IMR-90 (cell line): ENCODE results near the gene SHC4. TPM values are rescaled to one million over a fixed set of nuclear protein-coding genes. Genes with fewer than 3 reads are reported as not detected.

Source experiments
- ATAC-seq: fragments of 200-7000 bp; cut with Tn5 transposase; 2 replicates; pipeline ENCODE4 v1.9.1; 2020; ENCODE audit warnings: low read depth, mild to moderate bottlenecking, moderate library complexity
- BruUV-seq: library from RNA; stranded (reverse); fragments of 400-500 nt; replicated peaks from 2 replicates; lab custom pipeline; 2021; lab: Mats Ljungman, UMichigan
- CTCF ChIA-PET: fragments of 300-600 bp; formaldehyde crosslinking; extraction: SDS; loops from one replicate; lab custom pipeline; 2021; ENCODE audit warnings: antibody characterized with exemption; lab: Yijun Ruan, JAX
- POLR2A ChIA-PET: fragments of 300-600 bp; sonication (Branson Sonifier 250); formaldehyde crosslinking; loops from one replicate; lab custom pipeline; 2022; ENCODE audit warnings: antibody characterized with exemption; ENCODE audit not compliant: unreplicated experiment; lab: Charles Lee
- DNase-seq: peaks from one replicate; pipeline ENCODE4 v3.0.0; 2013
- H2AFZ ChIP-seq: replicated peaks from 2 replicates; pipeline ENCODE3; 2013; ENCODE audit warnings: low read length, mild to moderate bottlenecking; ENCODE audit not compliant: poor library complexity
- H2AK5ac ChIP-seq: 2 replicates; pipeline ENCODE4 v1.6.1; 2013; ENCODE audit warnings: low read depth, low read length, inconsistent platforms
- H2AK9ac ChIP-seq: replicated peaks from 2 replicates; pipeline ENCODE3; 2013; ENCODE audit warnings: mild to moderate bottlenecking, low read depth, low read length, moderate library complexity; ENCODE audit not compliant: poor library complexity
- H2BK120ac ChIP-seq: 2 replicates; pipeline ENCODE4 v1.6.1; 2013; ENCODE audit warnings: low read depth, low read length, inconsistent platforms
- H2BK15ac ChIP-seq: 3 replicates; pipeline ENCODE4 v1.6.1; 2013; ENCODE audit warnings: low read depth, low read length, inconsistent platforms
- H2BK20ac ChIP-seq: 2 replicates; pipeline ENCODE4 v1.6.1; 2013; ENCODE audit warnings: low read depth, mild to moderate bottlenecking, inconsistent platforms, low read length, moderate library complexity
- H2BK5ac ChIP-seq: 2 replicates; pipeline ENCODE4 v1.6.1; 2013; ENCODE audit warnings: mild to moderate bottlenecking, low read depth, low read length, inconsistent platforms; ENCODE audit not compliant: poor library complexity, severe bottlenecking
- H3K14ac ChIP-seq: replicated peaks from 2 replicates; pipeline ENCODE4 v1.6.1; 2013; ENCODE audit warnings: low read depth, low read length, inconsistent platforms
- H3K18ac ChIP-seq: 2 replicates; pipeline ENCODE4 v1.6.1; 2013; ENCODE audit warnings: low read depth, low read length, control low read depth
- H3K23ac ChIP-seq: 2 replicates; pipeline ENCODE4 v1.6.1; 2013; ENCODE audit warnings: low read depth, low read length, inconsistent platforms
- H3K27ac ChIP-seq: 2 replicates; pipeline ENCODE4 v1.5.1; 2013; ENCODE audit warnings: mild to moderate bottlenecking, control low read depth, low read length; ENCODE audit not compliant: insufficient read depth
- H3K27me3 ChIP-seq: 2 replicates; pipeline ENCODE4 v1.6.1; 2013; ENCODE audit warnings: low read length; ENCODE audit not compliant: control insufficient read depth, insufficient read depth
- H3K36me3 ChIP-seq: 2 replicates; pipeline ENCODE4 v1.6.1; 2013; ENCODE audit warnings: low read length, mixed read lengths; ENCODE audit not compliant: control insufficient read depth, insufficient read depth
- H3K4ac ChIP-seq: 2 replicates; pipeline ENCODE4 v1.6.1; 2013; ENCODE audit warnings: low read depth, low read length, inconsistent platforms
- H3K4me1 ChIP-seq: 2 replicates; pipeline ENCODE4 v1.6.1; 2013; ENCODE audit warnings: low read length, mixed read lengths; ENCODE audit not compliant: control insufficient read depth, insufficient read depth
- H3K4me2 ChIP-seq: 2 replicates; pipeline ENCODE4 v1.6.1; 2013; ENCODE audit warnings: low read depth, mild to moderate bottlenecking, control low read depth, low read length, moderate library complexity
- H3K4me3 ChIP-seq: 2 replicates; pipeline ENCODE4 v1.5.1; 2013; ENCODE audit warnings: low read depth, mild to moderate bottlenecking, control low read depth, low read length, moderate library complexity; ENCODE audit not compliant: insufficient read depth
- H3K56ac ChIP-seq: 2 replicates; pipeline ENCODE4 v1.6.1; 2013; ENCODE audit warnings: low read length, inconsistent platforms; ENCODE audit not compliant: insufficient read depth; ENCODE audit errors: extremely low read depth
- H3K79me1 ChIP-seq, 2 experiments: 2 replicates each; pipeline ENCODE4 v1.6.1; 2013; ENCODE audit warnings: low read length in 2 of 2, inconsistent platforms in 1 of 2, low read depth in 1 of 2
- H3K9ac ChIP-seq: 2 replicates; pipeline ENCODE4 v1.6.1; 2013; ENCODE audit warnings: low read depth, low read length, control low read depth
- H3K9me1 ChIP-seq: 2 replicates; pipeline ENCODE4 v1.6.1; 2013; ENCODE audit warnings: low read length, inconsistent platforms; ENCODE audit not compliant: insufficient read depth
- H3K9me3 ChIP-seq: 2 replicates; pipeline ENCODE4 v1.6.1; 2013; ENCODE audit warnings: low read length; ENCODE audit not compliant: control insufficient read depth, insufficient read depth
- H4K20me1 ChIP-seq: 2 replicates; pipeline ENCODE4 v1.6.1; 2013; ENCODE audit warnings: low read length, inconsistent platforms; ENCODE audit not compliant: insufficient read depth
- H4K5ac ChIP-seq: 2 replicates; pipeline ENCODE4 v1.6.1; 2013; ENCODE audit warnings: mild to moderate bottlenecking, low read depth, low read length, control low read depth
- H4K8ac ChIP-seq, 2 experiments: 2 replicates each; pipeline ENCODE4 v1.6.1; 2013; ENCODE audit warnings: low read depth in 2 of 2, low read length in 2 of 2, control low read depth in 1 of 2, inconsistent platforms in 1 of 2
- H4K91ac ChIP-seq: 2 replicates; pipeline ENCODE4 v1.6.1; 2013; ENCODE audit warnings: low read depth, low read length, inconsistent platforms; ENCODE audit not compliant: insufficient read depth
- BHLHE40 ChIP-seq: fragments of 150-350 bp; IDR thresholded peaks from 2 replicates; pipeline ENCODE4 v1.6.1; 2016; ENCODE audit warnings: mild to moderate bottlenecking, low read depth, low read length
- CEBPB ChIP-seq: IDR thresholded peaks from 2 replicates; pipeline ENCODE4 v1.6.1; 2012; ENCODE audit warnings: low read depth, low read length, improper control_type of control experiment
- CHD1 ChIP-seq: IDR thresholded peaks from 2 replicates; pipeline ENCODE4 v1.6.1; 2012; ENCODE audit warnings: low read depth, low read length, improper control_type of control experiment
- CTCF ChIP-seq: conservative IDR thresholded peaks from 2 replicates; pipeline ENCODE4 v1.5.1; 2012; ENCODE audit warnings: mild to moderate bottlenecking, low read depth, low read length, improper control_type of control experiment
- ELK1 ChIP-seq: fragments of 150-350 bp; IDR thresholded peaks from 2 replicates; pipeline ENCODE4 v1.6.1; 2016; ENCODE audit warnings: low read depth, mild to moderate bottlenecking, low read length, moderate library complexity, borderline replicate concordance
- FOS ChIP-seq: fragments of 150-350 bp; IDR thresholded peaks from 2 replicates; pipeline ENCODE4 v1.6.1; 2016; ENCODE audit warnings: low read depth, low read length
- MAFK ChIP-seq: IDR thresholded peaks from 2 replicates; pipeline ENCODE4 v1.6.1; 2012; ENCODE audit warnings: low read depth, low read length, improper control_type of control experiment
- MAZ ChIP-seq: IDR thresholded peaks from 2 replicates; pipeline ENCODE4 v1.6.1; 2012; ENCODE audit warnings: low read depth, mild to moderate bottlenecking, low read length, improper control_type of control experiment, moderate library complexity, borderline replicate concordance
- NFE2L2 ChIP-seq: fragments of 150-350 bp; IDR thresholded peaks from 2 replicates; pipeline ENCODE4 v1.6.1; 2016; ENCODE audit warnings: low read depth, mild to moderate bottlenecking, low read length
- POLR2A ChIP-seq: IDR thresholded peaks from 2 replicates; pipeline ENCODE4 v1.6.1; 2012; ENCODE audit warnings: mild to moderate bottlenecking, low read depth, low read length
- RCOR1 ChIP-seq: IDR thresholded peaks from 2 replicates; pipeline ENCODE4 v1.6.1; 2012; ENCODE audit warnings: mild to moderate bottlenecking, low read length, improper control_type of control experiment; ENCODE audit not compliant: insufficient replicate concordance
- RFX5 ChIP-seq: IDR thresholded peaks from 2 replicates; pipeline ENCODE4 v1.8.0; 2012; ENCODE audit warnings: low read depth, mild to moderate bottlenecking, low read length, moderate library complexity
- USF2 ChIP-seq: fragments of 150-350 bp; IDR thresholded peaks from 2 replicates; pipeline ENCODE4 v1.6.1; 2017; ENCODE audit warnings: mild to moderate bottlenecking, antibody characterized with exemption, low read length, low read depth
- WGBS, 2 experiments: methylation state at CpG; one replicate each; pipeline versions ENCODE4 v1.1.5 to v1.1.7; 2013; ENCODE audit warnings: missing lambda C conversion rate in 2 of 2; ENCODE audit not compliant: insufficient read length in 1 of 2; ENCODE audit errors: extremely low coverage in 2 of 2; 5-methylcytosine and 5-hydroxymethylcytosine counted together
- dilution Hi-C: fragments of 300-500 bp; cut with HindIII; formaldehyde crosslinking; loops from one replicate; pipeline ENCODE4 v1.14.3; 2018; ENCODE audit warnings: low sequenced_read_pairs; ENCODE audit not compliant: unreplicated experiment
- in situ Hi-C: fragments of 300-500 bp; cut with MboI; formaldehyde crosslinking; loops from 3 replicates; pipeline ENCODE4 v1.14.3; 2019; ENCODE audit warnings: low sequenced_read_pairs, inconsistent platforms, mixed read lengths
- intact Hi-C: fragments of 100-400 bp; cut with micrococcal nuclease; formaldehyde crosslinking; loops from 2 replicates; pipeline ENCODE4 v1.10.0; 2022
- polyA plus RNA-seq, 3 experiments: library from polyadenylated mRNA; depleted of rRNA; stranded (reverse); fragments of >200 nt; gene quantifications; 2 replicates each; pipeline ENCODE4 v1.2.3, GENCODE V29; 2012; ENCODE audit warnings: low replicate concordance in 1 of 3
- total RNA-seq: library from RNA; depleted of rRNA; stranded (reverse); fragments of >200 nt; gene quantifications from 2 replicates; pipeline ENCODE4 v1.2.3, GENCODE V29; 2012

Gene SHC4
- total and polyA plus RNA-seq, 2 of the 4 experiments (the other 2 are of a cell fraction) = 0.91 to 2.7 TPM

- H3K4me2 ChIP-seq = peak overlapping the region; percentile 3; the same call in 1 of the 2 replicates
- H3K79me1 ChIP-seq = peaks cover 6 to 13% of the 10 kb centered on the region in 2 experiments; a peak in 2 of 4 replicates
- DNase-seq (peak; percentile 93), ATAC-seq (peak; percentile 45)
- peak overlapping the region; percentile 60 for H3K4ac ChIP-seq
- ChIA-PET POLR2A (no interaction called here), CTCF (interaction anchor here (0.6 to 5.4 kb wide), 9 partner anchors 9 to 1179 kb away, joined by 3 to 36 read pairs (median 3); no protein-coding TSS in a partner anchor)
- H2BK5ac ChIP-seq = peak overlapping the region; percentile 30
- H3K23ac ChIP-seq = peak overlapping the region; percentile 37; the same call in 1 of the 2 replicates
- H2BK120ac ChIP-seq = peak overlapping the region; percentile 75
- WGBS, 2 experiments = no CpG with 5 or more reads among the region's 2 CpGs
- no peak overlapping the region for H3K4me3 ChIP-seq
- intact Hi-C loops (loop anchor here (10.0 kb wide), 1 partner anchor 252 kb away; no protein-coding TSS in a partner anchor), in situ Hi-C loops (loop anchor here (25.0 kb wide), 1 partner anchor 604 kb away; no protein-coding TSS in a partner anchor), dilution Hi-C loops (no loop called here)
- H2BK15ac ChIP-seq = peak overlapping the region; percentile 62; the same call in 1 of the 3 replicates
- no peak overlapping the region for H2AK9ac ChIP-seq
- no peak overlapping the region for H3K27ac ChIP-seq
- H3K56ac ChIP-seq = no peak overlapping the region
- peak overlapping the region; percentile 82 for H3K14ac ChIP-seq
- peak overlapping the region; percentile 70 for H2BK20ac ChIP-seq
- peaks cover 16% of the 10 kb centered on the region; the same call in 1 of the 2 replicates for H3K9me1 ChIP-seq
- H3K36me3 ChIP-seq = no peaks in the 10 kb centered on the region
- peak overlapping the region; percentile 58; the same call in 1 of the 2 replicates for H3K18ac ChIP-seq
- H4K5ac ChIP-seq = peak overlapping the region; percentile 25; the same call in 1 of the 2 replicates
- no peaks in the 10 kb centered on the region for H3K9me3 ChIP-seq
- no peak overlapping the region for H2AFZ ChIP-seq
- 0 out of 4 replicates have a peak overlapping the region, but pooled peaks of 1 of the 2 experiments have one; percentile 44 for H4K8ac ChIP-seq
- no peaks in the 10 kb centered on the region for H3K27me3 ChIP-seq
- peaks cover 13% of the 10 kb centered on the region for H3K4me1 ChIP-seq
- H4K91ac ChIP-seq = peak overlapping the region; percentile 45; the same call in 1 of the 2 replicates
- H3K9ac ChIP-seq = no peak overlapping the region
- no peaks in the 10 kb centered on the region for H4K20me1 ChIP-seq
- no TSS peak for BruUV-seq
- H2AK5ac ChIP-seq = peak overlapping the region; percentile 37; the same call in 1 of the 2 replicates
- no peak for TF ChIP-seq POLR2A
- no peak for TF ChIP-seq RFX5
- TF ChIP-seq NFE2L2 = no peak
- no peak for TF ChIP-seq BHLHE40
- no peak for TF ChIP-seq USF2
- no peak for TF ChIP-seq MAZ
- 0 out of 2 replicates have a peak, but pooled peaks have one; percentile 26 for TF ChIP-seq CEBPB
- TF ChIP-seq FOS = peak; percentile 34; the same call in 1 of the 2 replicates
- no peak for TF ChIP-seq MAFK
- no peak for TF ChIP-seq CTCF
- TF ChIP-seq RCOR1 = peak; percentile 92
- no peak; the same call in 1 of the 2 replicates for TF ChIP-seq CHD1
- no peak for TF ChIP-seq ELK1
Observed at GRCh38 chr15:48966595-48967301, 3.0 kb upstream of the SHC4 start.
